ENCODE results near the gene EEF1G. TPM values are rescaled to one million over a fixed set of nuclear protein-coding genes. Genes with fewer than 3 reads are reported as not detected.

Gene EEF1G
- total and polyA plus RNA-seq, 9 of the 15 experiments (the other 6 are each of a cell fraction or from before 2014, with no cell fraction given) = 985 to 2,349 (median 2,035) TPM

GRCh38 chr11:62546244-62546928 lies 27.3 kb downstream of the EEF1G start, which contains the start of gene AHNAK (continued):
- TF ChIP-seq KLF16 (IDR thresholded peaks at IDR 0.05) (no peak), ASH1L (IDR thresholded peaks at IDR 0.05; ENCODE audit: borderline replicate concordance, low read depth, partially characterized antibody) (no peak), DPF2 (IDR thresholded peaks at IDR 0.05) (no peak), PCBP2 (IDR thresholded peaks at IDR 0.05; ENCODE audit: low read depth, low read length, poor library complexity, severe bottlenecking) (no peak), PREB (CRISPR knock-in tag; IDR thresholded peaks at IDR 0.05) (no peak), CGGBP1 (CRISPR knock-in tag; IDR thresholded peaks at IDR 0.05) (no peak), ZNF212 (CRISPR knock-in tag; IDR thresholded peaks at IDR 0.05) (no peak), KAT8 (IDR thresholded peaks at IDR 0.05; ENCODE audit: low read depth) (no peak), GTF2A2 (tag; IDR thresholded peaks at IDR 0.05) (no peak), ZC3H4 (CRISPR knock-in tag; IDR thresholded peaks at IDR 0.05; ENCODE audit: borderline replicate concordance) (no peak), ZSCAN32 (CRISPR knock-in tag; IDR thresholded peaks at IDR 0.05) (no peak), ZNF436 (CRISPR knock-in tag; IDR thresholded peaks at IDR 0.05) (0 out of 2 replicates have a peak, but pooled peaks have one; percentile 21), GTF2F1 (IDR thresholded peaks at IDR 0.05; ENCODE audit: low read depth, low read length) (no peak), CBX3 (IDR thresholded peaks at IDR 0.05; ENCODE audit: borderline replicate concordance in 1 of 2, low read length in 2 of 2) (no peak), NR4A1 (CRISPR knock-in tag; IDR thresholded peaks at IDR 0.05) (no peak), NR4A1 (tag; IDR thresholded peaks at IDR 0.05) (no peak), RERE (CRISPR knock-in tag; IDR thresholded peaks at IDR 0.05; ENCODE audit: borderline replicate concordance) (no peak), ARID4B (CRISPR knock-in tag; IDR thresholded peaks at IDR 0.05) (peak; percentile 58; the same call in 1 of the 2 replicates)

Data from K562 (cell line).